Left ventricle myocardium inferior (tissue), 1 donor: ENCODE results near the gene METTL24. TPM values are rescaled to one million over a fixed set of nuclear protein-coding genes. Genes with fewer than 3 reads are reported as not detected.

Source experiments
- DNase-seq: peaks from one replicate; pipeline ENCODE4 v3.0.0-alpha.2; 2020
- H3K27ac ChIP-seq: fragments of 200-600 bp; replicated peaks from 2 replicates; pipeline ENCODE4 v1.8.0; 2021
- H3K27me3 ChIP-seq: fragments of 200-600 bp; 2 replicates; pipeline ENCODE4 v1.8.0; 2021; ENCODE audit warnings: low read depth
- H3K36me3 ChIP-seq: fragments of 200-600 bp; 2 replicates; pipeline ENCODE4 v1.8.0; 2021
- H3K4me1 ChIP-seq: fragments of 200-600 bp; 2 replicates; pipeline ENCODE4 v1.8.0; 2021
- H3K4me3 ChIP-seq: fragments of 200-600 bp; 2 replicates; pipeline ENCODE4 v1.8.0; 2021; ENCODE audit warnings: mild to moderate bottlenecking, moderate library complexity
- H3K9me3 ChIP-seq: fragments of 200-600 bp; replicated peaks from 2 replicates; pipeline ENCODE4 v1.8.0; 2021
- intact Hi-C: fragments of 100-400 bp; cut with micrococcal nuclease; formaldehyde crosslinking; loops from one replicate; pipeline ENCODE4 v1.11.0; 2022
- total RNA-seq: library from RNA; stranded (reverse); fragmentation: NEBNext Ultra II Directional; extraction: Animal tissue kit (Norgen Biotek cat#: 25700); gene quantifications from one replicate; pipeline ENCODE4 v1.2.1, GENCODE V29; 2021
- TF ChIP-seq, protein P1 (sequence below): fragments of 200-600 bp; IDR thresholded peaks from 2 replicates; pipeline ENCODE4 v1.8.0; 2021; ENCODE audit warnings: antibody characterized with exemption, mild to moderate bottlenecking, borderline replicate concordance
- donor health status: DM: no; HTN: yes; CAD: no; lungs with severe emphysema.

Gene METTL24
- total RNA-seq, 1 donor from 2014 or later = 1.2 TPM

- intact Hi-C loops = no loop called here
- no peak overlapping the region for H3K27ac ChIP-seq
- H3K4me1 ChIP-seq = peaks cover 8% of the 10 kb centered on the region
- H3K4me3 ChIP-seq = no peak overlapping the region
- no peaks in the 10 kb centered on the region for H3K9me3 ChIP-seq
- peaks cover 30% of the 10 kb centered on the region for H3K27me3 ChIP-seq
- no peak for DNase-seq
- TF ChIP-seq, protein P1, sequence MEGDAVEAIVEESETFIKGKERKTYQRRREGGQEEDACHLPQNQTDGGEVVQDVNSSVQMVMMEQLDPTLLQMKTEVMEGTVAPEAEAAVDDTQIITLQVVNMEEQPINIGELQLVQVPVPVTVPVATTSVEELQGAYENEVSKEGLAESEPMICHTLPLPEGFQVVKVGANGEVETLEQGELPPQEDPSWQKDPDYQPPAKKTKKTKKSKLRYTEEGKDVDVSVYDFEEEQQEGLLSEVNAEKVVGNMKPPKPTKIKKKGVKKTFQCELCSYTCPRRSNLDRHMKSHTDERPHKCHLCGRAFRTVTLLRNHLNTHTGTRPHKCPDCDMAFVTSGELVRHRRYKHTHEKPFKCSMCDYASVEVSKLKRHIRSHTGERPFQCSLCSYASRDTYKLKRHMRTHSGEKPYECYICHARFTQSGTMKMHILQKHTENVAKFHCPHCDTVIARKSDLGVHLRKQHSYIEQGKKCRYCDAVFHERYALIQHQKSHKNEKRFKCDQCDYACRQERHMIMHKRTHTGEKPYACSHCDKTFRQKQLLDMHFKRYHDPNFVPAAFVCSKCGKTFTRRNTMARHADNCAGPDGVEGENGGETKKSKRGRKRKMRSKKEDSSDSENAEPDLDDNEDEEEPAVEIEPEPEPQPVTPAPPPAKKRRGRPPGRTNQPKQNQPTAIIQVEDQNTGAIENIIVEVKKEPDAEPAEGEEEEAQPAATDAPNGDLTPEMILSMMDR = no peak
- no peaks in the 10 kb centered on the region for H3K36me3 ChIP-seq
Observed at GRCh38 chr6:110363748-110364147, 5.6 kb upstream of the METTL24 start.

GRCh38 chr6:110360676-110361075, 2.5 kb upstream of the METTL24 start:
- no peak for DNase-seq
- H3K4me1 ChIP-seq = peaks cover 23% of the 10 kb centered on the region
- TF ChIP-seq, protein P1 = no peak
- H3K27ac ChIP-seq = no peak overlapping the region
- peaks cover 51% of the 10 kb centered on the region for H3K27me3 ChIP-seq
- no peaks in the 10 kb centered on the region for H3K36me3 ChIP-seq
- no peaks in the 10 kb centered on the region for H3K9me3 ChIP-seq
- intact Hi-C loops = no loop called here
- H3K4me3 ChIP-seq = no peak overlapping the region

GRCh38 chr6:110359556-110359955, 1.4 kb upstream of the METTL24 start:
- no peaks in the 10 kb centered on the region for H3K36me3 ChIP-seq
- TF ChIP-seq, protein P1 = no peak
- peaks cover 57% of the 10 kb centered on the region for H3K27me3 ChIP-seq
- no peak overlapping the region for H3K4me3 ChIP-seq
- peaks cover 25% of the 10 kb centered on the region for H3K4me1 ChIP-seq
- intact Hi-C loops = no loop called here
- no peak overlapping the region for H3K27ac ChIP-seq
- H3K9me3 ChIP-seq = no peaks in the 10 kb centered on the region
- DNase-seq = no peak

- no peaks in the 10 kb centered on the region for H3K9me3 ChIP-seq
- H3K4me1 ChIP-seq = peaks cover 24% of the 10 kb centered on the region
- intact Hi-C loops = no loop called here
- H3K27me3 ChIP-seq = peaks cover 59% of the 10 kb centered on the region
- TF ChIP-seq, protein P1 = no peak
- no peak for DNase-seq
- H3K36me3 ChIP-seq = no peaks in the 10 kb centered on the region
- H3K27ac ChIP-seq = peak overlapping the region; percentile 74
- H3K4me3 ChIP-seq = peak overlapping the region; percentile 71
Observed at GRCh38 chr6:110358553-110359160, 508 bp upstream of the METTL24 start.

DNA sequence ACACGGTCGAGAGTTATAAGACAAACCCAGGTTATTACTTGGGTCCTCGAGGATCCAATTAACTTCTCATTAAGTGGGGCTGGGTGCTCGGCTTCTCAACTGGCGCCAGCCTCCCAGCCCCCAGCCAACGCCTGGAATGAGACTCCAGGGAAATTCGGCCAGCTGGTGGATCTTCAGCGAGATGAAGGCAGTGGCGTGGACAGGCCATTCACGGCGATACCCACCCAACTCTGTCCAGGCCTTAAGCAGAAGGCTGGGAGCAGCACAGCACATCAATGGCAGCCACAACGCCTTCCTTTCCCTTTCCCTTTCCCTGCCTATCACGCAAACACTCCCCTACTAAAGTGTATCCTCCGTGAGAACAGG, 868 bp downstream of the METTL24 start:
- peak overlapping the region; percentile 74 for H3K27ac ChIP-seq
- H3K4me1 ChIP-seq = peaks cover 29% of the 10 kb centered on the region

More for the DNA sequence above, 868 bp downstream of the METTL24 start:
- Histone ChIP-seq H3K9me3 (no peaks in the 10 kb centered on the region), H3K27me3 (peaks cover 59% of the 10 kb centered on the region), H3K36me3 (no peaks in the 10 kb centered on the region), H3K4me3 (peak overlapping the region; percentile 71)
- TF ChIP-seq, protein P1 = no peak
- no peak for DNase-seq
- intact Hi-C loops = no loop called here
